ENCODE results near the gene KLF13. TPM values are rescaled to one million over a fixed set of nuclear protein-coding genes. Genes with fewer than 3 reads are reported as not detected.

KLF13 gene
- total RNA-seq, 1 experiment from 2014 or later: 47.2 TPM

GRCh38 chr15:31324806-31325594, 1.6 kb upstream of the KLF13 start:
- H3K4me3 ChIP-seq: peak overlapping the region; percentile 73

GRCh38 chr15:31325595-31326155, 960 bp upstream of the KLF13 start:
- no peaks in the 10 kb centered on the region for H3K9me3 ChIP-seq
- no peaks in the 10 kb centered on the region for H3K27me3 ChIP-seq
- peak overlapping the region; percentile 73 for H3K4me3 ChIP-seq
- no peak for DNase-seq
- H3K36me3 ChIP-seq: no peaks in the 10 kb centered on the region

More at GRCh38 chr15:31324806-31325594, 1.6 kb upstream of the KLF13 start:
- Histone ChIP-seq H3K36me3 (no peaks in the 10 kb centered on the region), H3K9me3 (no peaks in the 10 kb centered on the region), H3K27me3 (no peaks in the 10 kb centered on the region)
- DNase-seq: no peak

- H3K27me3 ChIP-seq: no peaks in the 10 kb centered on the region
- H3K9me3 ChIP-seq: no peaks in the 10 kb centered on the region
- no peaks in the 10 kb centered on the region for H3K36me3 ChIP-seq
- H3K4me3 ChIP-seq: peak overlapping the region; percentile 58
- DNase-seq: peak; percentile 71
These were observed 437 bp downstream of the KLF13 start for GRCh38 chr15:31326875-31327668.

- Histone ChIP-seq H3K9me3 (no peaks in the 10 kb centered on the region), H3K27me3 (no peaks in the 10 kb centered on the region), H3K36me3 (no peaks in the 10 kb centered on the region), H3K4me3 (peak overlapping the region; percentile 71)
- DNase-seq: peak; percentile 71
These were observed 1.2 kb downstream of the KLF13 start for GRCh38 chr15:31327669-31328427.

GRCh38 chr15:31328428-31328968, 1.9 kb downstream of the KLF13 start:
- H3K4me3 ChIP-seq: peak overlapping the region; percentile 71
- no peaks in the 10 kb centered on the region for H3K27me3 ChIP-seq
- no peaks in the 10 kb centered on the region for H3K36me3 ChIP-seq
- DNase-seq: no peak
- no peaks in the 10 kb centered on the region for H3K9me3 ChIP-seq

GRCh38 chr15:31328969-31329639, 2.5 kb downstream of the KLF13 start:
- Histone ChIP-seq H3K36me3 (no peaks in the 10 kb centered on the region), H3K9me3 (no peaks in the 10 kb centered on the region), H3K27me3 (no peaks in the 10 kb centered on the region), H3K4me3 (peak overlapping the region; percentile 71)
- DNase-seq: no peak

GRCh38 chr15:31329640-31330010, 3.0 kb downstream of the KLF13 start:
- Histone ChIP-seq H3K27me3 (no peaks in the 10 kb centered on the region), H3K9me3 (no peaks in the 10 kb centered on the region), H3K36me3 (no peaks in the 10 kb centered on the region), H3K4me3 (no peak overlapping the region)
- DNase-seq: no peak

- DNase-seq: no peak
- Histone ChIP-seq H3K36me3 (no peaks in the 10 kb centered on the region), H3K9me3 (no peaks in the 10 kb centered on the region)
These were observed 3.6 kb downstream of the KLF13 start for GRCh38 chr15:31330111-31330785.

GRCh38 chr15:31330836-31331235, 4.2 kb downstream of the KLF13 start:
- Histone ChIP-seq H3K36me3 (no peaks in the 10 kb centered on the region), H3K27me3 (no peaks in the 10 kb centered on the region), H3K9me3 (no peaks in the 10 kb centered on the region), H3K4me3 (no peak overlapping the region)
- DNase-seq: no peak

More at GRCh38 chr15:31330111-31330785, 3.6 kb downstream of the KLF13 start:
- Histone ChIP-seq H3K4me3 (no peak overlapping the region), H3K27me3 (no peaks in the 10 kb centered on the region)

GRCh38 chr15:31331389-31331788, 4.8 kb downstream of the KLF13 start:
- H3K36me3 ChIP-seq: no peaks in the 10 kb centered on the region
- no peaks in the 10 kb centered on the region for H3K27me3 ChIP-seq
- H3K9me3 ChIP-seq: no peaks in the 10 kb centered on the region
- DNase-seq: no peak
- no peak overlapping the region for H3K4me3 ChIP-seq

- Histone ChIP-seq H3K36me3 (no peaks in the 10 kb centered on the region), H3K4me3 (no peak overlapping the region), H3K27me3 (no peaks in the 10 kb centered on the region), H3K9me3 (no peaks in the 10 kb centered on the region)
- no peak for DNase-seq
These were observed 5.5 kb downstream of the KLF13 start for GRCh38 chr15:31332020-31332680.

- H3K4me3 ChIP-seq: no peak overlapping the region
- H3K36me3 ChIP-seq: no peaks in the 10 kb centered on the region
- no peaks in the 10 kb centered on the region for H3K9me3 ChIP-seq
- DNase-seq: no peak
- H3K27me3 ChIP-seq: no peaks in the 10 kb centered on the region
These were observed 6.0 kb downstream of the KLF13 start for GRCh38 chr15:31332681-31333071.

- no peaks in the 10 kb centered on the region for H3K27me3 ChIP-seq
- H3K36me3 ChIP-seq: no peaks in the 10 kb centered on the region
- DNase-seq: no peak
- H3K9me3 ChIP-seq: no peaks in the 10 kb centered on the region
- no peak overlapping the region for H3K4me3 ChIP-seq
These were observed 6.5 kb downstream of the KLF13 start for GRCh38 chr15:31333119-31333518.

GRCh38 chr15:31333820-31334219, 7.2 kb downstream of the KLF13 start:
- DNase-seq: no peak
- Histone ChIP-seq H3K27me3 (no peaks in the 10 kb centered on the region), H3K36me3 (no peaks in the 10 kb centered on the region), H3K4me3 (no peak overlapping the region), H3K9me3 (no peaks in the 10 kb centered on the region)

GRCh38 chr15:31335989-31336592, 9.5 kb downstream of the KLF13 start:
- no peak for DNase-seq
- no peak overlapping the region for H3K4me3 ChIP-seq
- no peaks in the 10 kb centered on the region for H3K9me3 ChIP-seq

More at GRCh38 chr15:31335989-31336592, 9.5 kb downstream of the KLF13 start:
- H3K27me3 ChIP-seq: no peaks in the 10 kb centered on the region
- H3K36me3 ChIP-seq: peaks cover 4% of the 10 kb centered on the region; the same call in 1 of the 2 replicates
